DMS79 treated with DMSO at 0.1 percent for 48 hours (cell line): ENCODE measurements around the gene UFD1.

ENCODE experiments used
- DNase-seq: peaks from one replicate; lab custom pipeline; 2025; lab: John Stamatoyannopoulos, UW

Gene UFD1

DNA sequence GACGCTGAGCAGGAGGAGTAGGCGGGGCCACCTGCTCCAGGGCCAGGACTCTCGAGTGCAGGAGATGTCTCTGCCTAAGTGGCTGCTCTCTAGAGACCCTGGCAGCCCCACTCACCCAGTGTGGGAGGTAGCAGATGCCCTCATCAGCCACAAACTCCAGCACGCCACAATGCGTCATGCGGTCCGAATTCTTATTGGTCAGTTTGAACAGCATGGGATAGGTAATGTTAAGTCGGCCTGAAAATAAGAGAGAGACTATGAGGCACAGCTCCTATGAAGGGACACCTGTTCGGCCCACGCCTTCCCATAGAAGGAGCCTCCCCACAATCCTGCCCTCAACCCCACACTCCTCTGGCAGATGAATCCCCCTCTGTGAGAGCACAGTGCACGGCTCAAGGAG is 7.4 kb downstream of the UFD1 start:
- no peak for DNase-seq

DNA sequence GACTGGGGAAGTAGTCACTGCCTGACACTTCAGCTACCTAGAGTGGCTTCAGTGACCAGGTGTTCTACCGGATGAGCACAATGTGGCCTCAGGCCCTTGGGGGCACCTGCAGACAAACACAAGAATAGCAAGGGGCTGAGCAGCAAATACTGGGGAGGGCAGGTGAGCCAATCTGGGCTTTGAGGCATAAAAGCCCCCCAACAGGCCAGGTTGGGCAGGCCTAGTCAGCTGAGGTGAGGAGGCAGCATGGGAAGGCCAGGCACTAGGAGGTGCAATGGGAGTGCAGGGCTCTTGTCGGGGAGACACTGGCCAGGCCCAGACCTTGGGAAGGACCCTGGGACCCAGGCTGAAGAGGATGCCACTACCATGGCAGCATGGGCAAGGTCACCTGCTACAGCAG is 9.0 kb downstream of the UFD1 start:
- DNase-seq, result no peak

DNA sequence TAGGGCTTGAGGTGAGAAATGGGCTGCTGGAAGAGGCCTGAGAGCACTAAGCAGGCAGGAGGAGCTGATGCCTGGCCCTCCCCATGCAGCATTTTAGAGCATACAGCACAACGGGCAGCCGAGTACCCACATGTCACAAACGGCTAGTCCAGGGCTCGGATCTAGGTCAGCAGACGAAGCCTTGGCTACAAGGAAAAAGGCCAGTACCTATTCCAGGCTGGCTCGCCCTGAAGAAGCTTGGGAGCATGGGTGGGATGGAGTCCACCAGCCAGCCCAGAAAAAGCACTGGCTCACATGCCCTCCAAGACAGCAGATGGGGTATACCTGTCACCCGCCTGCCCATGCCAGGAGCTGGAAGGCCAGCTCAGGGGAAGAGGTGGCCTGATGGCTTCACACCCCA is 9.6 kb downstream of the UFD1 start:
- DNase-seq, result no peak

DNA sequence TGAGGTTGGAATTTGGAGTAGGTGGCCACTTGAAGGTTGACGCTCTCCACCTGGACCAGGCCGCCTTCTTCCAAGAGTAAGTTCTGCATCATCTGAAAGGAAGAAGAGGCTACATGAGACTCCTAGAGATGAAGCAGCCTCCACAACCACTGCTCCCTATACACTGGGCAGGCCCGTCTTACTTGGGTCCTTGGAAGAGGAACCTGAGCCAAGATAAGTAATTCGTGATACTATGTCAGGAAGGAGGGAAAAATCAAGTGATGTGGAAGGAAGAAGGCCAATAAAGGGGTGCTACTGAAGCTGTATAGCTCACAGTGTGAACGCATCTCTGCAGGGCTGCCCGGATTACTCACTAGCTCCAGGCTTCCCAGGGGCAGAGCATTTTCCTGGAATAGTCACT is 11.1 kb downstream of the UFD1 start:
- DNase-seq, result no peak

DNA sequence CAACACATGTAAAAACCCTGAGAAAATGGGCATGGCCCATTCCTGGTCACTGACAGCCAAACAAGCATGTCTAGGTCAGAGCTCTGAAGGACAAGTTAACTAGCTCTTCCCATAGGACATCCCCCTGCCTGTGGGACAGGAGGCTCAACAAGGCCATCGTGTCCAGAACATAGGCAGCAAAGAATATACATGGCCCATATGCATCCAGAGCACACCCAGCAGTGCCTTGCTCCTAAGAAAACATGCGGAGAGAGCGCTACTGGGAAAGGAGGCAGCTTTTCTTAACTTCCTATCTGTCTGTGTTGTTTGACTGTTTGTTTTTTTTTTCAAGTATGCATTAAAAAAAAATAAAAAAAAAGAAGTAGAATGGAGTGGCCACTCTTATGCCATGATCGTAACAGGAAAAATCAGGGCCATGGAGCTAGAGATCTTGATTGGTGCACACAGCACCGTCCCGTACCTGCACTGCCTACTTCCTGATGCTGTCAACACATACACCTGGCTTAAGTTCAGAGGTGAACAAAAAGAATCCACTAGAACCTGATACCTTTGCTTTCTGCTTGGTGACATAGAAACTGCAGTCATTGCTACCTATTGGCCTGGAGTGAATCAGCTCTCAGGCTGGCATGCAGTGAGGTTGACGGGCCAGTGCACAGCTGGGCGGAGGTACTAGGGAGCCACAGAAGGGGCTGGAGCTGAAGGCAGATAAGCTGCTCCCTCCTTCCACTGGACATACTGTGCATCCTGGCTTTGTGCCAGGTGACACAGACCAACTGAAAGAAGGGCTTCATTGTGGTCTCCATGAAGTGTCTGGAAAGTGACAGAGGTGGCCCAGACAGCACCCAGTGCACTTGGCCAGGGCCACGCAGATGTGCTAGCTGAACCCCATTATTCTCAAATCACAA is 11.9 kb downstream of the UFD1 start:
- no peak for DNase-seq

DNA sequence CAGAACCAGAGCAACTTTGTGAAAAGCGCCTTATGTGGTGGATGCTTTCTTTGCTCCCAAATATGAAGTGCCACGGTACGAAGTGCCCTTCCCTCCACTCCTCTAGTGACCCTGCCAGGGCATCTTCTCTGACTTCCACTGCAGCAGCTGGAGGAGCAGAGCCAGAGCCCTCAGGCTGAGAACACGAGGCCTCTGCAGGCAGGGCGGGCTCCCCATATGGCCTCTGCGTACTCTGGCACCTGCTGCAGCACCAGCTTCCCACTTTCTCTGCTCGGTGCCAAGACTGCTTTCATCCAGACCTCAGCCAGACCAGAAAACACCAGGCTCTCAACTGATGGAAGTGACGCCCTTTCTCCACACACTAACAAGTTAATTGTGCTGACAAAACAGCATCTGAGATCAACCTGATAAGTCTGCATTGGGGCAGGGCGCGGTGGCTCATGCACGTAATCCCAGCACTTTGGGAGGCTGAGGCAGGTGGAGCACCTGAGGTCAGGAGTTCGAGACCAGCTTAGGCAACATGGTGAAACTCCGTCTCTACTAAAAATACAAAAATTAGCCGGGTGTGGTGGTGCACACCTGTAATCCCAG is 12.8 kb downstream of the UFD1 start:
- DNase-seq, result no peak

DNA sequence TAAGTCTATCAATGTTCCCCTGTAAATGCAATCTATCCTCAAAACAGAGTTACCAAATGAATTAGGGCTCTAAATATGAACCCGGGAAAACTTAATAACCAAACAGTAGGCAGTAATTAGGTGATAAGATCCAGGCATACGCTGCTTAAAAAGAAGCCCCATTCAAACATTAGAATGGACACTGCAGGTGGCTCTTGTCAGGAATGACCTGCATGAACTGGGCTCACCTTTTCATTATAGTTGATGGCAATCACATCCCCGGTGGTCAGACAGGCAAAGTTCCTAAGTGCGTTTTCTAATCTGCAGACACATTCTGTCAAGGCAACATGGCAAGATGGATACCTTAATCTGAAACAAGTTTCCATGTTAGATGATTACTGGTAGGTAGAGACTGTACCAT is 14.0 kb downstream of the UFD1 start:
- DNase-seq, result no peak

DNA sequence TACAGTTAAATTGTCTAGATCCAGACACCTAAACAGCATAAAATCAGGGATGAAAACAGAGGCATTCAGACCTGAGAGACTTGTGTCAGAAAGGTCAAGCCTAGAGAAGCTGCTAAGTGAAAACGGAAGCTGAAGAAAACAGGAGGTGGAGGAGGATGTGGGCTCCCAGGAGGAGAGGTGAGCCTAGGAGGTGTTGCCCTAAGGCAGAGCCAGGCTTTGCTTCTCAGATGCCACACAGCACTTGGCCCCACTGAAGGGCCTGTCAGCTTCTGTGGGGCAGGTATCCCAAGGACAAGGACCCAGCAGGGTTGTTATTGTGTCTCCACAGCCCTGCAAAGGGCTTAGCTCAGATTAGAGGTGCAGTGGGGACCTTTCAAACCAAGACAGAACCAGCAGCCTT is 14.4 kb downstream of the UFD1 start:
- DNase-seq, result no peak

DNA sequence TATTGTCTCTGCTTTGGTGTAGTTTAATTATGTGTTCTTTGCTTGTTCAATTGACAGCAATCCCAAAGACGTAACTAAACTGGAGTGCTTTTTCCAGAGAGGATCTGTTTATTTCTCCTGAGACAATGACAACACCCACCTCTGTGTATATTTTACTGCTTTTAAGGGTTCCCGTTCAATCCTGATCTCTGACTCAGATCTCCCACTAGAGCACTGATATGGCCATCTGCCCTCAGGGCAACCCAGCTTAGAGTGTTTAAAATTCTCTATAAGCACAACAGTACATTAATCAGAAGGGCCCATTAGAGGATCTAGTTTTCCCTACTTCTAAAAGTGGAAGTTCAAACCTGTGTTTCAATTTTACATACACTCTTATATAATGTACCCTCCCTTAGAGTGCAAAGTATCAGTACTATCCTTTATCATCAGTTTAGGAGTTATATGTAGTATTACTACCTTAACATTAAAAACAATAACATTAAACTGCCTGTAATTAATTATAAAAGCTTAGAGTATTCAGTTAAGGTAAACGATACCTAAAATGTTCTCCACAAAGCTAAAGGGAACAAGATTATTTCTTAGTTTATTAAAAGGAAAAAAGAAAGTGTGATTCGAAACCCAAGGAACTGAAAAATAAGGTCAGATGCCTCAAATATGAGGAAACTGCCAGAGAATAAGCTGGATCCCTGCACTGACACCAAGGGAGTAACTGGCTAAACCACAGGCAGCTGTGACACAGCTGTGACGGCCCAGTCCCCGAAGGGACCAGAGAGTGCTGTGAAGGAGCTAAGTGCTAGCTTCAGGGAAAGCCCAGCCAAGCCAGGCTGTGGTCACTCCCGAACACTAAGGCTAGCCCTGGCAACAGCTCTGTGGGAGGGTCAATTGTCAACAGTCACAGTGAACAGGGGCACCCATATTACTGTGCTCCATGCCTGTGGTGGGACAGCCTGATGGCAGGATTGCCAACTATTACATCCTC is 15.2 kb downstream of the UFD1 start:
- no peak for DNase-seq

DNA sequence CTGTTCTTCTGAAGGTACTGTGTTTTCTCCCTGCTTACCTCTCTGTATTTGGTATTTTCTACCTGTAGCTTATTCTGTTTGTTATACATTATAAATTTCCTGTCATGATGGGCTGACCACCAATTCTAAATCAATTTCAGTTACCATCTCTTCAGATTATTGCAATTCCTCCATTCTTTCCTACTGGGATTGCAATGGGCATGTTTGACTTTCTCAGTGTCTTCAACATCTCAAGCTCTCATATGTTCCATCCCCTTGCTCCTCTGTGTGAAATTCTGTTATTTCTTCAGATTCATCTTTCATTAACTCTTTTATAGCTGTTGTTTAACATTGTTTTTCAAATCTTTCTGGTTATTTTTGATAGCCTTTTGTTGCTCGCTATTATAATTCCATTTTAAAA is 16.0 kb downstream of the UFD1 start:
- no peak for DNase-seq

DNA sequence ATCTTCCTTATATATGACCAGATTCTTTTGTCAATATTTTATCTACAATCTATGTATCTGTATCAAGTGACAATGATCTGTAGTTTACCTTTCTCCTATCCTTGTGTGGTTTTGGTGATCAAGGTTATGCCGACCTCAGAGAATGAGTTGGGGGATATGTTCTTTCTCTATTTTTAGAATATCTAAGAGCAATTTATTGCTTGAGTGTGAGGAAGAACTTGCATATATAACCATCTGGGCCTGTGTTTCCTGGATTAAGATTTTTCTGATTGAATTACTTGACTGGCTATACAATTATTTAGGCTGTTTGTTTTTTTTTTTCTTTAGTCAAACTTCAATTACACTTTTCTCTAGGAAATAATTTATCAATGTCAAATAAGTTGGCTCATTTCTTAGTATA is 17.5 kb downstream of the UFD1 start:
- DNase-seq, result no peak

DNA sequence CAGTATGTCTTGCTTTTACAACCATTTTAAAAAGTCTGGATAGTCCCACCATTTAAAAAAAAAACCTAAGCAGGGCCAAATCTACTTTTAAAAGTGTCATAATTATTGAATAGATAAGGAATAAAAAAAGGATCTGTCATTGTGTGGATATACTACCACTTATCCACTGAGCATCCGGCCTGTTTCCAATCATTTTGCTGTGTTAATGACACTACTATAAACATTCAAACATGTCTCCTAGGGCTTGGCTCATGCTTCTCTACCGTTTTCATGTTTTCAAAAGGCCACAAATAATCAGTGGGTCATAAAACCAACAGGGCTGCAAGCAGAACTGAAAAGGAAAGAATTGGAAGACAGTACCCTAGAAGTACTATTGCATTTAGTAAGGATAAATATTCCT is 19.0 kb downstream of the UFD1 start:
- no peak for DNase-seq

DNA sequence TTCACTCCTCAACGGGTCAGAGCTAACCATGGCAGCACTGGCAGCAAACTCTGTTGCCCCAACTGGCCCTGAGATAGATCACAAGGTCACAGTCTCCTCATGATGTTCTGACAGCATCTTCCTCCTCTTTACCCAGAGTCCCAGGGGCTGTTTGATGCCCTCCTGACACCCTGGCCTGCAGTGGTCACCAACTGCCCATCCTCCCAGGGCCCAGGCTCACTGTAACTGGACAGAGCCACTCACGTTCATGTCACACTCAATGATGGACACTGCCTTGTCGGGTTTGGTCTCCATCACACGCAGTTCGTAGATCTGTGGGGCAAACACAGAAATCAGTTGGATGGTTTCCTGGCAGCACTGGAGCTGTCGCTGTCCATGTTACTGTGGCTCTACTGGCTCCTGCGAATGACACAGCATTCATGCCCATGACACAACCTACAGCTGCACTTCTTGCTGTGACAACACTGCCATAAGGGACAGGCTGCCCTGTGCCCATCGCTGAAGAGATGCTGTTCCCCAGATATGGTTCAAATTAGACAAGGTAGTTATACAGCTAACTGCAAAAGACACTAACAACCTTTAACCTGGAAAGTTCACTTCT is 21.1 kb downstream of the UFD1 start:
- no peak for DNase-seq

DNA sequence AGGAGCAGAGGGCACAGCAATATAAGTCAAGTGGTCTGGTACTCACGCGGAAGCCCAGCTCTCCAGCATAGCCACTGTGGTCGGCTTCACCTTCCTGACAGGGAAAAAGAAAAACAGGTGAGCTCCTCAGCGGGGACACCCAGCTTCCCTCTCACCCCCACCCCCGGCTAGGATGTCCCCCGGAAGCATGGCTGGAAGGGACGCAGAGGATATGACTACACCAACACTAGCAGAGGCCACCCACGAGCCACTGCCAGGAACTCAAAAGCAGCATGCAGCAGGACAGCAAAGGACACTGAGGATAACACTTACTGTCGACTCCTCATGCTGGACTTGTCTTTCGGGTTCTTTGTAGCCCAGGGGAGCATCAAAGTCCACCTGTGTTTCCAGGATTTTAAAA is 22.5 kb downstream of the UFD1 start:
- no peak for DNase-seq

DNA sequence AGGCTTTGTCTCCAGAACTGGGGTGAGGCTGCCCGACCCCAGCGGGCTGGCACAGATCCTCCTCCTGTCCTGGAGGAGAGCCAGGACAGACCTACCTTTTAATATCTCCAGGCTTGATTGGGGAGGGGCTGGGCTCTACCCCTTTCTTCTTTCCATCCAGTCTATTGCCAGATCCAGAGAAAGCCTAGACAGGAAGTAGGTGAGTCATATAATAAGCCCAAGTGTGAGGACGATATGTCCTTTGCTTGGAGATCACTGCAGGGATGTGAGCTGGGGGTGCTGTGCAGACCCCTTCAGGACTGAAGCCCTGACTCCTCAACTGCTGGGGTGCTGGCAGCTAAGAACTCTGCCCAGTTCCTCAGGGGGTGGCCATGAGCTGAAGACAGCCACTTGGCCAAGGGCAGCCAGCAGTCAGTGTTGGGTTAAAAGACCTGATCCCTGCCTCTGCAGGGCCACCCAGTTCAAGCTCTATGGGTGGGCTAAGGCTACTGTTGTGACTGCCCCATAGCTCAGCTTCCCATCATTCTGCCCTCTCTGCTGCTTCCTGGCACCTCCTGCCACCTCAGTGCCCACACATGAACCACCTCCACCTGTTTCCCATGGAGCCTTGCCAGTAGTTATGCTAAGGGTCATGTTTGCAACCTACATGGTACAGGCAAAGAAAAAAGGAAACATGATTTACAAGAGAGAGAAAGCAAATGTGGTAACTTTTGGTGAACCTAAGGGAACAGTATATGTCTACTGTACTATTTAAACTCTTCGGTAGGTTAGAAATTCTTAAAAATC is 23.2 kb downstream of the UFD1 start:
- no peak for DNase-seq

DNA sequence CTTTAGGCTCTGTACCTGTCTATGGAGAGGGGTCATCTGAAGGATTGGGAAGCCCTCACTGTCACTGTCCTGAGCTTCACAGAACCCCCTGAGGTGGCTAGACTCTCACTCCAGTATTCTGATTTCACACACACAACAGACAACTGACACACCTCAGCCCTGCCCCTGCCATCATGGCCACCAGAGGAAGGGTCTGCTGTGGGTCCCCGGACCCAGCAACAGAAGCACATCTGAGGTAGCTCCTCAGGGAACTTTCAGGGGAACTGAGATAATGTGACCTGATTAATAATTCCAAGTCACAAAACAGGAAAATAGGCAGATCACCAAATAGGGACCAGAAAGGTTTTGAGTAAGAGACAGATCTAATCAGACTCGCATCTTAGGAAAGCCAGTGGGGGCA is 24.0 kb downstream of the UFD1 start:
- no peak for DNase-seq

DNA sequence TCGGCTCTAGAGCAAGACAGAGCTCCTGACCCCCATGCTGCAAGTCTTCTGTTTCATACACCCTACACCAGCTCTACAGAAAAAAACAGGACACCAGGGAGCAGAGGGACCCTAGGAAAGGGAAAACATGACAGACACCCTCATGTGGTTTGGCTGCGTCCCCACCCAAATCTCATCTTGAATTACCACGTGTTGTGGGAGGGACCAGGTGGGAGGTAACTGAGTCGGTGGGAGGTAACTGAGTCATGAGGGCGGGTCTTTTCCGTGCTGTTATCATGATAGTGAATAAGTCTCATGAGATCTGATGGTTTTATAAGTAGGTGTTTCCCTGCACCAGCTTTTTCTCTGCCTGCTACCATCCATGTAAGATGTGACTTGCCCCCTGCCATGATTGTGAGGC is 24.8 kb downstream of the UFD1 start:
- DNase-seq, result no peak

DNA sequence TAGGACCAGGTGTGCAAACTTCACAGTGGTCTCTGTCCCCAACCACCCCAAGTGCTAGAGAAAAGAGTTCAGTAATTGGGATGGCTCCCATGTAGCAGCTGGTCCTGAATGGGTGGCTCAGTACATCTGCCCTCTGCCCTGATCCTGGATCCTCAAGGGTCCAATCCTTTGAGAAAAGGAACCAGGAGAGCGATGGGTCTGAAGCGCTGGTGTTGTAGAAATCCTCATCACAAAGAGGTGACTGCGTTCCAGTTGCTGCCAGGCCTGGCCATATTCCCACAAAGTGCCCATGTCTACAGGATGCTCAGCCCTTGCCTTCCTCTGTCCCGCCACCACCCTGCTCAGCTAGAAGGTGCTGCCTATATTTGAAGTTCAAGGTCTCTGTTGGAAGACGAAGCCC is 25.3 kb downstream of the UFD1 start:
- no peak for DNase-seq

DNA sequence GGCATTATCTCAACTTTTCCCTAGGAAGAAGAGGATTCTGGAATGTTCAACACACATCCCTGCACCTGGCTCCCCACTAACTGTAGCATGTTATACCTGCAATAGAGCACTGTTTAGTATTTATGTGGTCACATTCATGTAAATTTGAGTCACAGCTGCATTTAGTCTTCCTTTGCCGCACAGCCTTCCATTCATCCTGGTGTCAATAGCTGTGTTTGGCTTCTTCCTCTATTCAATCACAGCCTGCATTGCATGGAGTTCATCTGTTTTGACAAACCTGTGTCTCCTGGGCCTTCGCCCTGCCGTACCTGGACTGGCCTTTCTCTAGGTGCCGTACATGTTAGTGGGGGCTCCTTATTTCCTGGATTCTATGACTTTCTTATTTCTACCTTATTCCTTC is 27.4 kb downstream of the UFD1 start:
- DNase-seq, result no peak

DNA sequence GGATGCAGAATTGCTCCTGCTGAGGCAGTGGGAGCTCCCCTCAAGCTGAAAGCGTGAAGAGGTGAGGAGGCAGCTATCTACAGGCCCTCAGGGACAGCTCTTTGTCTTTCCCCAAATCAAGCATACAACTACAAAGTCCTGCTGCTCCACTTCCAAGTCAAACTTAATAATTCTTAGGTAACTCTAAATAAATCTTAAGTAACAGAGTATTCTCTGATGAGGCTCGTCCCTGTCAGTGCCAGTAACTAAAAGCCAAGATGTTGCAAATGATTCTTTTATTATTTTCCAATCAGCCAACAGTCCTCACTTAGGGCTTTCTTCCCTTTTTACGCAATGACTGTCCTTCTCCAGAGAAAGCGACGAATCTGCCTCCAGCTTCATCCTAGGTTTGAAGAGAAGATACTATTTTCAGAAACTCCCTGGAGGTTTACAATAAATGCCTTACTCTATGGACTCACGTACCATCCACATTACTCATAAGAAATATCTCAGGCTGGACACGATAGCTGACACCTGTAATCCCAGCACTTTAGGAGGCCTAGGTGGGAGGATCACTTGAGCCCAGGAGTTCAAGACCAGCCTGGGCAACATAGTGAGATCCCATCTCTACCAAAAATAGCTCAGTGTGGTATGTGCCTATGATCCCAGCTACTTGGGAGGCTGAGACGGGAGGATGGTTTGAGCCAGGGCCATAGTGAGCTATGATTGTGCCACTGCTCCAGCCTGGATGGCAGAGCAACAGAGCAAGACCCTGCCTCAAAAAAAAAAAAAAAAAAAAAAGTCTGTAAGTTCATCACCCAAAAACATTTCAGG is 28.4 kb downstream of the UFD1 start:
- no peak for DNase-seq

DNA sequence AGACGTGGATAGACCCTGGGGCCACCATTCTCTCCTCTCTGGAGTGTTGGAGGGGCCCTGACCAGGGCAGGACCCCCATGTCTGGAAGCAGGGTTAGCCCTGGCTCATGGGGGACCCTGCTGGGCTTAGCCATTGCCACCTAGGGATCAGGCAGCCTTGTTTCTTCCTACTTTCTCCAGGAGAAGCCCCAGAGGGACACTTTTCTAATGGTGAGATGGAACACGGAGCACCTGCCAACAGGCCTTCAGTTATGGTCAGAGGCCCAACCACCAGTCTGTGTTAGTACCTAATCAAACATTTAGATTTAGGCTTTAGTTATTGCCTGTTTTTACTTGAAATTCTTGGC is 29.6 kb downstream of the UFD1 start:
- no peak for DNase-seq
